ENCODE measurements around the gene STARD13.

STARD13 gene

DNA sequence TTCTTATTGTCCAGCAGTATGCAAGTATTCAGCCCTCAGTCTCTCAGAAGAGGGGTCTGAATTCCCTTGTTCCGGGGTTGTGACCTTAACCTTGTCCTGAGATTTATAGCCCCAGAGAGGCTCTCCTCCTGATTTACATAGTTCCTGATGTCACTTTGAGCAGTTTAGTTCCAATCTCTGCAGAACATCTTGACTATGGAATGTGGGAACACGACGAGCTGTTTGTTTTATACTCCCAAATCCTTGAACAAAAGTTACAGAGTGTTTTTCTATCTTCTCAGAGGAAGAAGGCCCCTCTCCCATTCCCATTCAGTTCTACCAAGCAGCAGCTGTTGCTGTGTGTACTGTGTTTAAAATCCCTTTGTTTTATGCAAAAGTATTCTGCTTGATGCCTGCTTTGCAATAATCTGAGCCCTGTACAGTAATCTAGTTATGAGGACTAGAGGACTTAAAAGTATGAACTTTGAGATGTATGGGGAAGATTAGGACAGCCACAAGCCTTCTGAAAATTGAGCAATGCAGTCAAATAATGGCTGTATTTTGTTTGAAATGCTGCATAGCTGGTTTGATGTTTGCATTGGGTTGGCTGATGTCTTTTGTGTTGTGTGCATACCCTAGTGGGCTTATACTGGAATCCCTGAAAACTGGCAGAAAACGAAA, 194.7 kb downstream of the STARD13 start:
- DNase-seq (ENCODE audit: low read depth): no peak

DNA sequence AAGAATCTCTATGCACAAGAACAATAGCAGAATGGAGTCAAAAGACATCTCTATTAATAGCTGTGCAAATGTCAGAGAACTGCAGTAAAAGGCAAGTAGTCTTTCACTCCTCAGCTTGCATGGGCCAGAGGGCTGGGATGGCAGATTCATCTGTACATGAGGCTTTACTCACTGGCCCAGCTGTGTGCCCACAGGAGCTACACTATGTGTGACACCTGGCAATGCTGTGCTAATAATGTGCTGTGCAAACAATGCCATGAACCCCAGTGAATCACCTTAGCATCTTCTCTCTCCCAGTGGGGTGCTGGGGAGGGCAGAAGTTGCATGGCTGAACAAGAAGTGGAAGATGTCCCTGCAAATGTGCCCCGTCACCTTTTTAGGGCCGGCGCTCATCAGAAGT, 196.2 kb downstream of the STARD13 start:
- no peak for DNase-seq (ENCODE audit: low read depth)

DNA sequence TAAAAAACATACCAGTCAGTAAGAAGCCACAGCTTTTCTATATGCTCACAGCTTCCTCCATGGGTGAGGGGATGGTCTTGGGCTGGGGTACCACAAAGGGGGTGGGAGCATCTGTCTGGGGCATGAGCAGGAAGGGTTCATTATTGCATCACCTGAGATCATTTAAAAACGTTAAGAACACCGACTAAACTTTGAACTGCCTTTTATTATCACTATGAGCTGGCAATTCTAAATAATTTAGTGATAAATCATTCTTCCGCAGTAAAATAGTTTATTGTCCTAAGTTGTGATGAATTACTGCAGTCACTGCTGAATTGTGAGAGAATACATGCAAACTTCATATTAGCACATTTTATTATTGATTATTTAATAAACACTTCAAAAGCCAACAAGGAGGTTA, 197.8 kb downstream of the STARD13 start:
- DNase-seq (ENCODE audit: low read depth): no peak

- no peak for DNase-seq (ENCODE audit: low read depth)
Measured at GRCh38 chr13:33087091-33087490, 198.5 kb downstream of the STARD13 start.

GRCh38 chr13:33083054-33083453, 202.5 kb downstream of the STARD13 start:
- DNase-seq (ENCODE audit: low read depth): no peak

DNA sequence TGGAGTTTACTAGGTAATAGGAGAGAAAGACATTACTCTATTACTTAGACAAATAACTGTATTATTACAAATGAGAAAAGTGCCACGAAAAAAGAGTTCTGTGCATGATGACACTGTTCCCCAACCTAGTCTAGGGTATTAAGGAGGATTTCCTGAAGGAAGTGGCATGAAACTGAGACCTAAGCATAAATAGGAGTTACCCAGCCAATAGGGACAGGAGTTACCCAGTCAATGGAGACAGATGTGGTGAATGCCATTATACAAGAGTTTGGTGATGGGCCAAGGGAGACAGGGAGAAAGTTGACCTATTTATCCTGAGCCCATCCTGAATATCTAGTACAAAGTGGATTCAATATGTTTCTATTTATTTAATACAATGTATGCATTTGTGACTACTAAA, 203.9 kb downstream of the STARD13 start:
- DNase-seq (ENCODE audit: low read depth): no peak

GRCh38 chr13:33080972-33081590, 204.5 kb downstream of the STARD13 start:
- DNase-seq (ENCODE audit: low read depth): no peak

- no peak for DNase-seq (ENCODE audit: low read depth)
Measured at GRCh38 chr13:33079960-33080359, 205.6 kb downstream of the STARD13 start.

DNA sequence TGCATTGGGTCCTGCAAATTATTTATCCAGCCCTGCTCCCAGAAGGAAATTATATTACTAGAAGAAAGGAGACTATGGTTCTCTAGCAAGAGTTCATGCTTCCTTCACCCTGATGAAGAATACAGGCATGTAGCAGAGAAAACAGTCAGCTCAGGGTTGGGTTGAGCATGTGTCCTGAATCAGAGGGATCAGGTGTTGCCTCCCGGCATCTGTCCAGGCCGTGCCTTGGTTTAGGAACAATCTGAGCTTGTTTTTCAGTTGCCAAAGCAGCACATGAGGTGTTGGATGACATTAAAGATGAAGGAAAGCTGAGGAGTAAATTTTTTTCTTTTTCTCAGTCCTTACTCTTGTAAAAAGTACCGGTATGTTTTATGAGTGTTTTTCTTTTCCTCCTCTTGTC, 207.3 kb downstream of the STARD13 start:
- no peak for DNase-seq (ENCODE audit: low read depth)

GRCh38 chr13:33076001-33076992, 209.3 kb downstream of the STARD13 start:
- DNase-seq (ENCODE audit: low read depth): no peak

- no peak for DNase-seq (ENCODE audit: low read depth)
Measured at GRCh38 chr13:33073338-33073737, 212.2 kb downstream of the STARD13 start.

- DNase-seq (ENCODE audit: low read depth): no peak
Measured at GRCh38 chr13:33072759-33073158, 212.8 kb downstream of the STARD13 start.

DNA sequence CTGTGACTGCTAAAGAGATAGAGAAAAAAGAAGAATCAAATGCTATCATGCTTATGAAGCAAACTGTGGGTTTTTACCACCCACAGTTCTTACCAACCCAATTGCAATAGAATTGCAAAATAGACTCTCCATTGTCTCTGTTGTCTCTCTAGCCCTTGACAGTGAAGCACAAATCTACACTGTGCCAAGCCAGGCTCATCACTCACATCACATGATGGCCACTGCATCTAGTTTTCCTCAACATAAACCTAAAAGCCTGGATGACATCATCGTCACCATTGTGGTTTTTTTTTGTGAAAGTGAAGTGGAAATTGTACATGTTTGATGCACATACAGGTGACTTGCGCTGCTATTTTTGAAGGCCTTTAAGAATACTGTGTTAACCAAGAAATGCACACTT, 213.3 kb downstream of the STARD13 start:
- no peak for DNase-seq (ENCODE audit: low read depth)

DNA sequence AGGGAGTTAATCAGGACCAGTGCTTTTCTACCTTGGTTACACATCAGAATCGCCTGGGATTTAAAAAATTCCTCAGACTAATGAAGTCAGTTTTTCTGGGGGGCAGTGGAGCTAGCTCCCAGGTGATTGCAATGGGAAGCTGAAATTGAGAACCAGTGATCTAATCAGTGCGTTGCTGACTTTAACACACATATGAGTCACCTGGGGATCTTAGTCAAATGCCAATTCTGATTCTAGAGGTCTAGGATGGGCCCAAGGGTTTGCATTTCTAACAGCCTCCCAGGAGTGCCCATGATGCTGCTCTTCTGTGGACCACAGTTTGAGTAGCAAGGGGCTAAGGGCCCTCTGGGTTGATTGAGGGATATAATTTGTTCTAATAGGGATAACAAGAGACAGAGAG, 214.8 kb downstream of the STARD13 start:
- DNase-seq (ENCODE audit: low read depth): no peak

GRCh38 chr13:33069365-33069764, 216.2 kb downstream of the STARD13 start:
- DNase-seq (ENCODE audit: low read depth): no peak

DNA sequence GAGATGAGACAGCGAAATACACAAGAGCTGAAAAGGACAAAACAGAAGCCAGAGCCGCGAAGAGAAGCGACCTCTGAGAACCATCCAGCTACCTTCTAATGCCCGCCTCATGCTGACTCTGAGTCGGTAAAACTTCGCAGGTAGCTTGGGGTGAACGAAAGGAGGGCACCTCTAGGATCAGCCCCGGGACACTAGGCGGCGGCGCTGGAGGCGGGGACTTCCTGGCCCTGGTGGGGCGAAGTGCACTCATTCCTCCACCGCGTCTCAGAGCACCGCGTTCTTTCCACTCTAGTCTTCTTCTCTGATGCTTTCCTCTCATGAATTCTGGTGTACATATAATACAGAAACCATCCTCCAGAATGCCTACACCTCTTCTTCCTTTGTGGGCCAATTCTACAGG, 219.2 kb downstream of the STARD13 start:
- DNase-seq (ENCODE audit: low read depth): no peak

DNA sequence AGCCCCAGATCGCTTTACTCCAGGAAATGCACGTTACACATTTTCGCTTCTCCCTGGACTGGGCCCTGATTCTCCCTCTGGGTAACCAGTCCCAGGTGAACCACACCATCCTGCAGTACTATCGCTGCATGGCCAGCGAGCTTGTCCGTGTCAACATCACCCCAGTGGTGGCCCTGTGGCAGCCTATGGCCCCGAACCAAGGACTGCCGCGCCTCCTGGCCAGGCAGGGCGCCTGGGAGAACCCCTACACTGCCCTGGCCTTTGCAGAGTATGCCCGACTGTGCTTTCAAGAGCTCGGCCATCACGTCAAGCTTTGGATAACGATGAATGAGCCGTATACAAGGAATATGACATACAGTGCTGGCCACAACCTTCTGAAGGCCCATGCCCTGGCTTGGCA, 224.7 kb downstream of the STARD13 start:
- no peak for DNase-seq (ENCODE audit: low read depth)

GRCh38 chr13:33058776-33059327, 226.7 kb downstream of the STARD13 start:
- no peak for DNase-seq (ENCODE audit: low read depth)

DNA sequence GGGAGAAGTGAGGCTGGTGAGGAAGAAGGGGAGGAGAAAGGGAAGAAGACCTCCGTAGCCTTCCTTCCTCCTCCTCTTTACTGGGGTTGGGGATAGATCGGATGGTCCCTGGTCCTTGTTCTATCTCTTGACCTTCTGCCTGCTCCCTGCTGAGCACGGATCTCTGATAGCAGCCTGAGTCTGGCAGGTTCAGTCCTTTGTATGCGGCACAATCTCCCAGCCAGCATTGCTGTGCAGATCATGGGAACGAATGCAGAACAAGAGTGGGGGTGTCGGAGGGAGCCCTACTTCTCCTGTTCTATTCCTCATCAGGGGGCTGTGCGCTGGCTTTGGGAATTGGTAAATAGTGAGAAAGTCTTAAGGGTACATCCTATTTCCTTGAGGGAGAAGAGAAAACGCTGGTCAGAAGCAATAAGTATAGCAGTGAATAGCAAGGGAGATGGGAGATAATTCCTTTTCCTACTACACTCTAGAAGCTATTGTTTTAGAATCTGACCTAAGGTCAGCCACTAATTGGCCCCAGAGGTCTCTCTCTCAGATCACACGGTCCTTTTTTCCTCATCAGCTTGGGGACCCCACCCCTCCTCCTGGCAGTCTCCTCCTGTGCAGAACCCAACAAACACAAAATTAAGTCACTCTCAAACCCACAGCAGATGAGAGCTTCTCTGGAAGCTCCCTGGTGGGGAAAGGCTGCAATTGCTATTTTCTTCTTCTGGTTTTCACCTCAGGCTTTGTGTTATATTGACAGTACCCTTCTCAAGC, 228.4 kb downstream of the STARD13 start:
- no peak for DNase-seq (ENCODE audit: low read depth)

DNA sequence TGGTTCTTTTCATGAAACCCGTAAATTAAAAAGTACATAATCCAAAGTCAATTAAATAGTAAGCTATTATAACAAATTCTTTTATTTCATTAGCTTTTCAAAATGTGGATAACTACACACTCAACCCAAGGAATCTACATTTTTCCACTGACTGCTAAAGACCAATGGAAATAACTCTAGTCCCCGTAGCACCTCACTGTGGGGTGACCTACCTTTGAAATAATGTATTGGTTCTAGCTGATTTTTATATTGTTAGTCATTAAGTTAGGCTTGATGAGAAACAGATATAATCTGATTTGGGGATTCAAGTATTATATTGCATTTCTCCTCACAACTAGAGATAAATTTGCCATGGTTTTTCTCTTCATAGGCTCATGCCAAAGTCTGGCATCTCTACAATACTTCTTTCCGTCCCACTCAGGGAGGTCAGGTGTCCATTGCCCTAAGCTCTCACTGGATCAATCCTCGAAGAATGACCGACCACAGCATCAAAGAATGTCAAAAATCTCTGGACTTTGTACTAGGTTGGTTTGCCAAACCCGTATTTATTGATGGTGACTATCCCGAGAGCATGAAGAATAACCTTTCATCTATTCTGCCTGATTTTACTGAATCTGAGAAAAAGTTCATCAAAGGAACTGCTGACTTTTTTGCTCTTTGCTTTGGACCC, 232.0 kb downstream of the STARD13 start:
- no peak for DNase-seq (ENCODE audit: low read depth)
